Colonic mucosa (tissue), 4 donors: ENCODE data around the gene TCTN3. TPM values are rescaled to one million over a fixed set of nuclear protein-coding genes. Genes with fewer than 3 reads are reported as not detected.
A peak's percentile ranks its signal among the peaks of the same experiment; 100 is the strongest.

Experiments
- DNase-seq: peaks from one replicate; pipeline ENCODE4 v3.0.0-alpha.2; 2020
- H3K27ac ChIP-seq: fragments of 200-600 bp; one replicate; pipeline ENCODE4 v1.8.0; 2021
- H3K27me3 ChIP-seq: fragments of 200-600 bp; one replicate; pipeline ENCODE4 v1.8.0; 2021
- H3K36me3 ChIP-seq: fragments of 200-600 bp; one replicate; pipeline ENCODE4 v1.8.0; 2021
- H3K4me1 ChIP-seq: fragments of 200-600 bp; one replicate; pipeline ENCODE4 v1.8.0; 2021; ENCODE audit warnings: mild to moderate bottlenecking
- H3K4me3 ChIP-seq: fragments of 200-600 bp; one replicate; pipeline ENCODE4 v1.8.0; 2021
- H3K9ac ChIP-seq, 2 donors: one replicate each; pipeline ENCODE4 v1.7.0; 2013; ENCODE audit warnings: control low read depth in 2 of 2, low read depth in 2 of 2, low read length in 2 of 2
- H3K9me3 ChIP-seq: fragments of 200-600 bp; one replicate; pipeline ENCODE4 v1.8.0; 2021
- intact Hi-C: fragments of 100-400 bp; cut with DNase I; formaldehyde crosslinking; loops from one replicate; pipeline ENCODE4 v1.14.1; 2022
- total RNA-seq, 2 donors: library from RNA; stranded (reverse); fragmentation: NEBNext Ultra II Directional in 1 of 2; extraction: Animal tissue kit (Norgen Biotek cat#: 25700) in 1 of 2; gene quantifications; one replicate each; pipeline ENCODE4 v1.2.1, GENCODE V29; 2021
- TF ChIP-seq, protein P1 (sequence below): fragments of 200-600 bp; IDR thresholded peaks from one replicate; pipeline ENCODE4 v1.8.0; 2022; ENCODE audit warnings: antibody characterized with exemption, mild to moderate bottlenecking
- donor health status: healthy.
- donor health status: DM: no; HTN: no; CAD: no.
- donor health status: DM: no; HTN: no; CAD: no.

Gene TCTN3
- total RNA-seq, 2 donors from 2014 or later, result 32.0 to 40.7 TPM

DNA sequence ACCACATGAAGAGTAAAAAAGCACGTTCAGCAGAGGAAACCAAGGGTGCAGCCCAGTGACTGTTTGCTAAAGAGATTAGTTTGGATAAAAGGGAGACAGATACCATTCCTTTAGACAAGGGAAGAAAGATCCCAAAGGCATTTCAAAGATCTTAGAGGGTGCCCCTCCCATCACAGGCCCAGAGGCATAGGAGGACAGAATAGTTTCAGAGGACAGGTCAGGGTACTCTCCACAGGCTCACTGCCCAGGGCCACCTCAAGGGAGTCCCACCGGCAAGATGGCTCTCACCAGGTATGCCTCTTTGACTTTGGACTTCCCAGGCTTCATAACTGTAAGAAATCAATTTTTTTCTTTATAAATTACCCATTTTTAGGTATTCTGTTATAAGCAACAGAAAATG is 4.7 kb upstream of the TCTN3 start:
- H3K27me3 ChIP-seq, result no peaks in the 10 kb centered on the region
- intact Hi-C loops, result loop anchor here (2.0 kb wide), 1 partner anchor 136 kb away; no protein-coding TSS in a partner anchor
- TF ChIP-seq, protein P1, sequence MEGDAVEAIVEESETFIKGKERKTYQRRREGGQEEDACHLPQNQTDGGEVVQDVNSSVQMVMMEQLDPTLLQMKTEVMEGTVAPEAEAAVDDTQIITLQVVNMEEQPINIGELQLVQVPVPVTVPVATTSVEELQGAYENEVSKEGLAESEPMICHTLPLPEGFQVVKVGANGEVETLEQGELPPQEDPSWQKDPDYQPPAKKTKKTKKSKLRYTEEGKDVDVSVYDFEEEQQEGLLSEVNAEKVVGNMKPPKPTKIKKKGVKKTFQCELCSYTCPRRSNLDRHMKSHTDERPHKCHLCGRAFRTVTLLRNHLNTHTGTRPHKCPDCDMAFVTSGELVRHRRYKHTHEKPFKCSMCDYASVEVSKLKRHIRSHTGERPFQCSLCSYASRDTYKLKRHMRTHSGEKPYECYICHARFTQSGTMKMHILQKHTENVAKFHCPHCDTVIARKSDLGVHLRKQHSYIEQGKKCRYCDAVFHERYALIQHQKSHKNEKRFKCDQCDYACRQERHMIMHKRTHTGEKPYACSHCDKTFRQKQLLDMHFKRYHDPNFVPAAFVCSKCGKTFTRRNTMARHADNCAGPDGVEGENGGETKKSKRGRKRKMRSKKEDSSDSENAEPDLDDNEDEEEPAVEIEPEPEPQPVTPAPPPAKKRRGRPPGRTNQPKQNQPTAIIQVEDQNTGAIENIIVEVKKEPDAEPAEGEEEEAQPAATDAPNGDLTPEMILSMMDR, result no peak

DNA sequence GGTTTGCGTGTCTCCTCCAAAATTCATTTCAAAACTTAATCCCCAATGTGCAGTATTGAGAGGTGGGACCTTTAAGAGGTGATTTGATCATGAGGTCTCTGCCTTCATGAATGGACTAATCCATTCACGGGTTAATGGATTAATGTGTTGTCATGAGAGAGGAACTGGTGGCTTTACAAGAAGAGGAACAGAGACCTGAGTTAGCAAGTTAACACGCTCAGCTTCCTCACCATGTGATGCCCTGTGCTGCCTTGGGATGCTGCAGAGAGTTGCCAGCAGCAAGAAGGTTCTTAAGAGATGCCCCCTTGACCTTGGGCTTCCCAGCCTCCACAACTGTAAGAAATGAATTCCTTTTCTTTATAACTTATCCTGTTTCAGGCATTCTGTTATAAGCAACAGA is 3.7 kb upstream of the TCTN3 start:
- TF ChIP-seq, protein P1, result no peak
- Histone ChIP-seq H3K9me3 (no peaks in the 10 kb centered on the region), H3K4me1 (no peaks in the 10 kb centered on the region), H3K27me3 (no peaks in the 10 kb centered on the region), H3K9ac (no peak overlapping the region), H3K36me3 (no peaks in the 10 kb centered on the region), H3K4me3 (no peak overlapping the region), H3K27ac (no peak overlapping the region)
- intact Hi-C loops, result no loop called here
- no peak for DNase-seq

More for the DNA sequence above, 4.7 kb upstream of the TCTN3 start:
- Histone ChIP-seq H3K9me3 (no peaks in the 10 kb centered on the region), H3K4me1 (no peaks in the 10 kb centered on the region), H3K36me3 (no peaks in the 10 kb centered on the region), H3K27ac (no peak overlapping the region), H3K4me3 (no peak overlapping the region), H3K9ac (no peak overlapping the region)
- no peak for DNase-seq

DNA sequence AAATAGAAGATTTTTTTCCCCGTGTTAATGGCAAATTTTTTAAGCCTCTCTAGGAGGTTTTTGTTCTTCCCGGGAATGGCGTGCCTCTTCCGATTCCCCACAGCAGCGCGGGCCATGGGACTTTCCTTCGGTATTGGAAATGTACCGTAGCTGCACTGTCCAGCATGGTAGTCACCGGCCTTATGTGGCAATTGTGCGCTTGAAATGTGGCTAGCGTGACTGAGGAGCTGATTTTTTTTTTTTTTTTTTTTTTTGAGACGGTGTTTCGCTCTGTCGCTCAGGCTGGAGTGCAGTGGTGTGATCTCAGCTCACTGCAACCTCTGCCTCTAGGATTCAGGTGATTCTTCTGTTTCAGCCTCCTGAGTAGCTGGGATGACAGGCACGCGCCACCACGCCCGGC is 938 bp upstream of the TCTN3 start:
- no peak for DNase-seq
- Histone ChIP-seq H3K9me3 (no peaks in the 10 kb centered on the region), H3K4me1 (no peaks in the 10 kb centered on the region), H3K27ac (no peak overlapping the region), H3K4me3 (no peak overlapping the region), H3K27me3 (no peaks in the 10 kb centered on the region), H3K9ac (no peak overlapping the region), H3K36me3 (no peaks in the 10 kb centered on the region)
- TF ChIP-seq, protein P1, result no peak
- intact Hi-C loops, result loop anchor here (2.0 kb wide), 1 partner anchor 146 kb away; no protein-coding TSS in a partner anchor

DNA sequence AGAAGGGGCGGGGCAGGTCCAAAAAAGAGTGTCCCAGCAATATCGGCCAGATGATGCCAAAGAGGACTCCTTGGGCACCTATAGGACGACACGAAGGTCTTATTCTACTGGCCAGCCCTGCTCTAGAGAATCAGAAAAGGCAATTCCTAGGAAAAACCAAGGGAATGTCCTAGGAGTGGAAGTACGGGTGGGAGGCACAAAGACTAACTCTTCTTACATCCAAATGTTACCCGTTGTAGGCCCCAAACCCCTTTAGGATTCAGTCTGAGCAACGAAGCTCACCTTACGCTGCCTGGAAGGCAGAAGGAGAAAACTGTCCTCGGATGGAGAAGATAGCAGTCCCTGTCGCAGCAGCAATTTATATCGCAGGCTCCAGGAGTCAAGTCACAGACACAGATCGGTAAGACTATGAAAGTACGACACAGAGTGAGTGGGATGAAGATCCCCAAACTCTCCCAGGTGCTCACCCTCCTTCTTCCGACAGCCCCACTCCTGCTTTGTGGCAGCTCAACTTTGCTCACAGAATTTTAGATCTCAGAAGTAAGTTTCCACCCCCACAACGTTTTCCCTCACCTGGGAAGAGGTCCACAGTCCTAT is 558 bp downstream of the TCTN3 start:
- Histone ChIP-seq H3K4me1 (no peaks in the 10 kb centered on the region), H3K27me3 (no peaks in the 10 kb centered on the region), H3K9ac (peak overlapping the region; percentile 82 to 95), H3K9me3 (no peaks in the 10 kb centered on the region), H3K4me3 (peak overlapping the region; percentile 65), H3K36me3 (no peaks in the 10 kb centered on the region), H3K27ac (peak overlapping the region; percentile 15)
- TF ChIP-seq, protein P1, result no peak
- intact Hi-C loops, result no loop called here
- peak; percentile 22 for DNase-seq

DNA sequence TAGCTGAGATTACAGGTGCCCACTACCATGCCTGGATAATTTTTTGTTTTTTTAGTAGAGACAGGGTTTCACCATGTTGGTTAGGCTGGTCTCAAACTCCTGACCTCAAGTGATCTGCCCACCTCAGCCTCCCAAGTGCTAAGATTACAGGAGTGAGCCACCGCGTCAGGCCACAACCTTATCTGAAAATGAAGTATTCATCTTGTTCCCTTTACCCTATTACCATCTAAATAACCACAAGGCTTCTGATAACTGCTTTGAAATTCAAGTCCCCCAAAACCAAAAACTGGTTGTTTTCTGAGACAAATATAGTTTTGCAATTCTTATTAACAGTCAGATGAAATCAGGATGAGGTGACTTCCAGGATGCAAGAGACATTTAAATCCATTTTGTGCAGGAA is 2.4 kb downstream of the TCTN3 start:
- no peaks in the 10 kb centered on the region for H3K4me1 ChIP-seq
- DNase-seq, result no peak
- H3K36me3 ChIP-seq, result peaks cover 4% of the 10 kb centered on the region
- no peaks in the 10 kb centered on the region for H3K9me3 ChIP-seq
- no peaks in the 10 kb centered on the region for H3K27me3 ChIP-seq
- TF ChIP-seq, protein P1, result no peak
- no peak overlapping the region for H3K9ac ChIP-seq
- no peak overlapping the region for H3K27ac ChIP-seq
- intact Hi-C loops, result no loop called here
- no peak overlapping the region for H3K4me3 ChIP-seq
